Lung (tissue), 12 donors: Measurements from ENCODE around the gene BMP6. TPM values are rescaled to one million over a fixed set of nuclear protein-coding genes. Genes with fewer than 3 reads are reported as not detected.

Source experiments
- ATAC-seq: fragments of 200-7000 bp; cut with Tn5 transposase; one replicate; pipeline ENCODE4 v1.9.1; 2020; ENCODE audit warnings: moderate number of reproducible peaks; ENCODE audit not compliant: insufficient read depth, low FRiP score
- DNase-seq, 3 donors: peaks; one replicate each; pipeline ENCODE4 v3.0.0-alpha.2; 2013 to 2017
- H3K27ac ChIP-seq, 2 donors: one replicate each; pipeline ENCODE4 v1.5.1; 2013; ENCODE audit warnings: mild to moderate bottlenecking in 2 of 2, moderate library complexity in 2 of 2, control low read depth in 1 of 2, inconsistent platforms in 1 of 2, low read depth in 1 of 2, low read length in 1 of 2
- H3K27me3 ChIP-seq, 3 donors: one replicate each; pipeline ENCODE4 v1.5.1; 2013; ENCODE audit warnings: low read length in 2 of 3; ENCODE audit not compliant: control insufficient read depth in 3 of 3, insufficient read depth in 3 of 3
- H3K36me3 ChIP-seq, 4 donors: one replicate each; pipeline ENCODE4 v1.5.1; 2013; ENCODE audit warnings: low read length in 4 of 4, mild to moderate bottlenecking in 1 of 4, moderate library complexity in 1 of 4; ENCODE audit not compliant: control insufficient read depth in 4 of 4, insufficient read depth in 4 of 4
- H3K4me1 ChIP-seq, 5 donors: one replicate each; pipeline ENCODE4 v1.5.1; 2013; ENCODE audit warnings: low read length in 5 of 5, mild to moderate bottlenecking in 2 of 5, moderate library complexity in 1 of 5; ENCODE audit not compliant: control insufficient read depth in 5 of 5, insufficient read depth in 5 of 5
- H3K4me3 ChIP-seq: one replicate; pipeline ENCODE4 v1.5.1; 2013; ENCODE audit warnings: mild to moderate bottlenecking, control low read depth, moderate library complexity
- H3K9ac ChIP-seq, 2 donors: one replicate each; pipeline ENCODE4 v1.5.1; 2013; ENCODE audit warnings: low read length in 2 of 2, control low read depth in 1 of 2; ENCODE audit not compliant: insufficient read depth in 1 of 2
- H3K9me3 ChIP-seq, 4 donors: one replicate each; pipeline ENCODE4 v1.5.1; 2013; ENCODE audit warnings: low read length in 3 of 4, mild to moderate bottlenecking in 1 of 4, moderate library complexity in 1 of 4; ENCODE audit not compliant: control insufficient read depth in 4 of 4, insufficient read depth in 3 of 4
- CTCF ChIP-seq: IDR thresholded peaks from 2 replicates; pipeline ENCODE4 v1.5.1; 2012; ENCODE audit warnings: mild to moderate bottlenecking; ENCODE audit errors: control extremely low read depth, extremely low read depth
- WGBS, 2 donors: extraction: QIAGEN DNeasy Blood & Tissue Kit; methylation state at CpG; one replicate each; pipeline ENCODE4 v1.1.7; 2013; 5-methylcytosine and 5-hydroxymethylcytosine counted together
- polyA plus RNA-seq, 2 donors: library from polyadenylated mRNA; stranded (reverse); fragments of 200-250 nt; gene quantifications; one replicate each; pipeline ENCODE4 v1.2.1, GENCODE V29; 2013
- total RNA-seq, 2 donors: library from RNA; depleted of rRNA in 1 of 2; stranded (reverse); fragments of >200 nt in 1 of 2; gene quantifications; one replicate each; pipeline ENCODE4 v1.2.1, GENCODE V29; 2014 to 2021
- donor health status: control.
- donor health status: control.
- donor health status: Bipolar disorder and iron deficiency.
- donor health status: healthy.
- donor health status: DM: yes; HTN: yes; CAD: no.

BMP6 gene
- total and polyA plus RNA-seq, 4 donors, result 2.3 to 17.3 (median 10.6) TPM

DNA sequence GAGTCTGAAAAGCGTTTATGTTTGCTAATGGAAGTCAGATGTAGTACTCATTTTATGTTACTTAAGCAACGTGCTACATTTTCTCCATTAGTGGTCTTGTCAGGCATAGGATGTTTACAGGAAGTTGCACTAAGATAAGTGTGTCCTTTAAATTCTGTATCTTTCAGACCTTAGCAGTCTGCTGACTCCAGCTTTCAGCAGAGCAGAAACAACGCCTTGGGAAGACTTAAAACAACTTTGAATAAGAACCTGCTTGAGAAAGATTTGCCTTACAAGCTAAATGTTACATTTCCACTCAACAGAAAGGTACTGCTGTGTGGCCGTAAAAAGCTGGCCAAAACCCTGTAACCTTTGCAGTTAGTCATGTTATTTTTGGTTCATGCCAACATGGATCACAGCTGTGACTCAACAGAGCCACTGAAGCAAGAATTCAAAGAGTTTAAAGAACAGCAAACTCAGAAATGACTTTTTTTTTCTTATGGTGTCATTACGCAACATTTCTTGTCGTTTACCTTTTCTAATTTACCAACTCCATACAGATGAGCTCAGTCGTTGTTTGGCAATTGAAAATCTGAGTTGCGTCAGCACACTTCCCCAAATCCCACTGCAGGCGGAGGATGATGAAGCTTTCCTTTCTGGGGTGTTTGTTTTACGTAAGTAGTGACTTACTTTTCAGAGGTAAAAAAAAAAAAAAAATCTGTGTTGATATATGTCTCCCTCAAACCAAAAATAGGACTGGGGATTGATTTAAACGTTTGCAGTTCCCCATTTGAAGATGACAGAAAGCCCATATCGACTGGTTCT, 27.9 kb upstream of the BMP6 start:
- H3K4me3 ChIP-seq, result no peak overlapping the region
- no peaks in the 10 kb centered on the region for H3K36me3 ChIP-seq
- no peak overlapping the region for H3K9ac ChIP-seq
- WGBS, 2 donors, result 13 to 20% methylated on average over 12 of the region's 12 CpGs
- H3K4me1 ChIP-seq, result peaks cover 0 to 14% (median 0%) of the 10 kb centered on the region in 5 donors
- no peaks in the 10 kb centered on the region for H3K9me3 ChIP-seq
- H3K27ac ChIP-seq, result peak overlapping the region in 1 of 2 donors; percentile 26
- no peaks in the 10 kb centered on the region for H3K27me3 ChIP-seq
- peak; percentile 48 for ATAC-seq
- peak; percentile 34 to 76 (median 68) for DNase-seq
- no peak for TF ChIP-seq CTCF

GRCh38 chr6:7701212-7701834, 24.6 kb upstream of the BMP6 start:
- no peak overlapping the region for H3K4me3 ChIP-seq
- 60 to 74% methylated on average over 5 of the region's 5 CpGs for WGBS, 2 donors
- TF ChIP-seq CTCF, result no peak
- DNase-seq, result no peak
- no peaks in the 10 kb centered on the region for H3K9me3 ChIP-seq
- no peaks in the 10 kb centered on the region for H3K27me3 ChIP-seq
- no peaks in the 10 kb centered on the region for H3K36me3 ChIP-seq
- H3K4me1 ChIP-seq, result peaks cover 0 to 14% (median 0%) of the 10 kb centered on the region in 5 donors
- no peak overlapping the region for H3K9ac ChIP-seq
- ATAC-seq, result no peak
- no peak overlapping the region for H3K27ac ChIP-seq

DNA sequence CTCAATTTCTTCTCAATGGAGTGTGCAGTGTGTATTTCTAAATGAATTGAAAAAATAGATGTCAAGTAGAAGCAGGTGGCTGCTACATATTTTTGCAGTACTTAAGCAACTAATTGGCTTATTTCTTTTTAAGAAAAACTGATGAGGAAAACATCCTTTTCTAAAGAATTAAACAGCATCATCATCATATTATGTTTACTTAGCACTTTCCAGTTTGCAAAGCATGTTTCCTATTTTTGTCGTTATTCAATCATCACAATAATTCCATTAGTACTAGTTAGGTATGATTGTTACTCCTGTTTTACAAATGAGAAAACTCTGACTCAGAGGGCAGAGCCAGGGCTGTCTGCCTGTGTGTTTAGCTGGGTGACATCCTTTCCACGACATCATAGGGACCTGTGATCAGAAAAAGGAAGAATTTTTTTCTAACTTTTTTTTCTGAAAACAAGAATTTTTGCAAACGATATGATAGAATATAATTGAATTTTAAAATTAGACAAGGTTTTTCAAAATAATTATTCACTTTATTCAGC, 22.7 kb upstream of the BMP6 start:
- Histone ChIP-seq H3K4me1 (peaks cover 0 to 3% (median 0%) of the 10 kb centered on the region in 5 donors), H3K9ac (no peak overlapping the region), H3K36me3 (no peaks in the 10 kb centered on the region), H3K9me3 (no peaks in the 10 kb centered on the region), H3K27ac (no peak overlapping the region), H3K4me3 (no peak overlapping the region), H3K27me3 (no peaks in the 10 kb centered on the region)
- no peak for TF ChIP-seq CTCF
- DNase-seq, result no peak
- ATAC-seq, result no peak
- 74 to 82% methylated on average over 3 of the region's 3 CpGs for WGBS, 2 donors
